SJCRH30 (cell line): ENCODE measurements around the gene BUB1. TPM values are rescaled to one million over a fixed set of nuclear protein-coding genes. Genes with fewer than 3 reads are reported as not detected.
"Not testable (repeated sequence)": the region's sequence is repeated elsewhere in the genome, so short reads cannot be mapped to it uniquely, and the experiment has no call there.

Experiments used
- DNase-seq, 2 experiments: peaks; one replicate each; pipeline ENCODE4 v3.0.0-alpha.2; 2015 to 2020
- H3K27ac ChIP-seq: fragments of 250-450 bp; sonication (Bioruptor Pico); 2 replicates; pipeline ENCODE4 v1.5.1; 2020; ENCODE audit warnings: mild to moderate bottlenecking, moderate library complexity
- H3K27me3 ChIP-seq: fragments of 250-450 bp; sonication (Bioruptor Pico); 2 replicates; pipeline ENCODE4 v1.5.1; 2020; ENCODE audit warnings: mild to moderate bottlenecking, moderate library complexity
- H3K36me3 ChIP-seq: fragments of 250-450 bp; sonication (Bioruptor Pico); 2 replicates; pipeline ENCODE4 v1.5.1; 2020; ENCODE audit warnings: mild to moderate bottlenecking, moderate library complexity
- H3K4me1 ChIP-seq: fragments of 250-450 bp; sonication (Bioruptor Pico); 2 replicates; pipeline ENCODE4 v1.5.1; 2020; ENCODE audit warnings: mild to moderate bottlenecking, moderate library complexity
- H3K4me3 ChIP-seq: fragments of 250-450 bp; sonication (Bioruptor Pico); 2 replicates; pipeline ENCODE4 v1.5.1; 2020; ENCODE audit warnings: mild to moderate bottlenecking, moderate library complexity
- H3K9me3 ChIP-seq: fragments of 250-450 bp; sonication (Bioruptor Pico); replicated peaks from 2 replicates; pipeline ENCODE4 v1.5.1; 2020; ENCODE audit warnings: mild to moderate bottlenecking, moderate library complexity
- total RNA-seq: library from RNA; depleted of rRNA; stranded (reverse); fragments of >200 nt; shearing (Covaris generic); gene quantifications from 2 replicates; pipeline ENCODE4 v1.2.3, GENCODE V29; 2014

The BUB1 gene
- total RNA-seq, 1 experiment from 2014 or later = 118 TPM

- no peak overlapping the region for H3K4me3 ChIP-seq
- no peaks in the 10 kb centered on the region for H3K4me1 ChIP-seq
- no peaks in the 10 kb centered on the region for H3K27me3 ChIP-seq
- H3K36me3 ChIP-seq = no peaks in the 10 kb centered on the region
- no peak for DNase-seq
- no peaks in the 10 kb centered on the region for H3K9me3 ChIP-seq
- no peak overlapping the region for H3K27ac ChIP-seq
Observed at GRCh38 chr2:110707386-110707965, 29.6 kb upstream of the BUB1 start.

- Histone ChIP-seq H3K36me3 (no peaks in the 10 kb centered on the region), H3K4me3 (no peak overlapping the region), H3K27ac (no peak overlapping the region), H3K27me3 (no peaks in the 10 kb centered on the region), H3K9me3 (no peaks in the 10 kb centered on the region), H3K4me1 (no peaks in the 10 kb centered on the region)
- no peak for DNase-seq
Observed at GRCh38 chr2:110702514-110703380, 24.9 kb upstream of the BUB1 start.

GRCh38 chr2:110698253-110698652, 20.4 kb upstream of the BUB1 start:
- not testable (repeated sequence) for H3K27ac ChIP-seq, DNase-seq

GRCh38 chr2:110695146-110695898, 17.5 kb upstream of the BUB1 start:
- H3K27me3 ChIP-seq, H3K4me3 ChIP-seq, H3K9me3 ChIP-seq, H3K27ac ChIP-seq, H3K36me3 ChIP-seq: not testable (repeated sequence)
- peaks cover 14% of the 10 kb centered on the region; the same call in 1 of the 2 replicates for H3K4me1 ChIP-seq
- DNase-seq = peak; percentile 14 to 43

More at GRCh38 chr2:110698253-110698652, 20.4 kb upstream of the BUB1 start:
- H3K27me3 ChIP-seq, H3K4me3 ChIP-seq, H3K9me3 ChIP-seq, H3K36me3 ChIP-seq: not testable (repeated sequence)
- H3K4me1 ChIP-seq = peaks cover 14% of the 10 kb centered on the region; the same call in 1 of the 2 replicates

- H3K27ac ChIP-seq = no peak overlapping the region
- peaks cover 6% of the 10 kb centered on the region for H3K9me3 ChIP-seq
- peaks cover 14% of the 10 kb centered on the region; the same call in 1 of the 2 replicates for H3K4me1 ChIP-seq
- H3K36me3 ChIP-seq = no peaks in the 10 kb centered on the region
- DNase-seq = no peak
- H3K27me3 ChIP-seq = 0 out of 2 replicates have a peak, but pooled peaks cover 3% of the 10 kb centered on the region
- H3K4me3 ChIP-seq = no peak overlapping the region
Observed at GRCh38 chr2:110691612-110692258, 13.9 kb upstream of the BUB1 start.

GRCh38 chr2:110690083-110690965, 12.5 kb upstream of the BUB1 start:
- peaks cover 6% of the 10 kb centered on the region for H3K9me3 ChIP-seq
- no peak overlapping the region for H3K4me3 ChIP-seq
- H3K4me1 ChIP-seq = peaks cover 14% of the 10 kb centered on the region; the same call in 1 of the 2 replicates
- H3K27ac ChIP-seq = no peak overlapping the region
- DNase-seq = no peak
- no peaks in the 10 kb centered on the region for H3K36me3 ChIP-seq
- H3K27me3 ChIP-seq = 0 out of 2 replicates have a peak, but pooled peaks cover 3% of the 10 kb centered on the region

GRCh38 chr2:110688594-110689091, 10.8 kb upstream of the BUB1 start:
- DNase-seq = no peak

GRCh38 chr2:110687775-110688484, 10.1 kb upstream of the BUB1 start:
- H3K36me3 ChIP-seq, H3K27ac ChIP-seq, H3K4me1 ChIP-seq, H3K27me3 ChIP-seq, DNase-seq, H3K4me3 ChIP-seq, H3K9me3 ChIP-seq: not testable (repeated sequence)

More at GRCh38 chr2:110688594-110689091, 10.8 kb upstream of the BUB1 start:
- Histone ChIP-seq H3K27ac (no peak overlapping the region), H3K4me1 (peaks cover under 1% of the 10 kb centered on the region; the same call in 1 of the 2 replicates), H3K9me3 (peaks cover 6% of the 10 kb centered on the region), H3K4me3 (no peak overlapping the region), H3K36me3 (no peaks in the 10 kb centered on the region), H3K27me3 (0 out of 2 replicates have a peak, but pooled peaks cover 3% of the 10 kb centered on the region)

- H3K27ac ChIP-seq = no peak overlapping the region
- DNase-seq = no peak
- H3K27me3 ChIP-seq = 0 out of 2 replicates have a peak, but pooled peaks cover 3% of the 10 kb centered on the region
Observed at GRCh38 chr2:110682872-110683271, 5.0 kb upstream of the BUB1 start.

GRCh38 chr2:110682267-110682666, 4.4 kb upstream of the BUB1 start:
- H3K27me3 ChIP-seq = 0 out of 2 replicates have a peak, but pooled peaks cover 3% of the 10 kb centered on the region
- H3K4me1 ChIP-seq = peaks cover 4% of the 10 kb centered on the region; the same call in 1 of the 2 replicates
- no peak for DNase-seq
- no peaks in the 10 kb centered on the region; the same call in 1 of the 2 replicates for H3K9me3 ChIP-seq
- no peaks in the 10 kb centered on the region for H3K36me3 ChIP-seq
- no peak overlapping the region for H3K27ac ChIP-seq
- no peak overlapping the region for H3K4me3 ChIP-seq

More at GRCh38 chr2:110682872-110683271, 5.0 kb upstream of the BUB1 start:
- Histone ChIP-seq H3K4me3 (no peak overlapping the region), H3K9me3 (peaks cover 6% of the 10 kb centered on the region), H3K36me3 (no peaks in the 10 kb centered on the region), H3K4me1 (peaks cover 4% of the 10 kb centered on the region; the same call in 1 of the 2 replicates)

- no peaks in the 10 kb centered on the region for H3K36me3 ChIP-seq
- DNase-seq = no peak
- no peak overlapping the region for H3K27ac ChIP-seq
- H3K4me1 ChIP-seq = peaks cover 4% of the 10 kb centered on the region; the same call in 1 of the 2 replicates
- H3K9me3 ChIP-seq = no peaks in the 10 kb centered on the region
- H3K4me3 ChIP-seq = no peak overlapping the region
- H3K27me3 ChIP-seq = 0 out of 2 replicates have a peak, but pooled peaks cover 3% of the 10 kb centered on the region
Observed at GRCh38 chr2:110680709-110681108, 2.8 kb upstream of the BUB1 start.

GRCh38 chr2:110679865-110680264, 2.0 kb upstream of the BUB1 start:
- H3K27ac ChIP-seq = no peak overlapping the region
- peaks cover 4% of the 10 kb centered on the region; the same call in 1 of the 2 replicates for H3K4me1 ChIP-seq
- H3K36me3 ChIP-seq = no peaks in the 10 kb centered on the region
- no peak overlapping the region for H3K4me3 ChIP-seq
- H3K27me3 ChIP-seq = 0 out of 2 replicates have a peak, but pooled peaks cover 3% of the 10 kb centered on the region
- H3K9me3 ChIP-seq = no peaks in the 10 kb centered on the region
- DNase-seq = no peak

GRCh38 chr2:110679337-110679707, 1.5 kb upstream of the BUB1 start:
- H3K9me3 ChIP-seq = no peaks in the 10 kb centered on the region
- H3K36me3 ChIP-seq = no peaks in the 10 kb centered on the region
- H3K4me1 ChIP-seq = peaks cover 4% of the 10 kb centered on the region; the same call in 1 of the 2 replicates
- no peaks in the 10 kb centered on the region for H3K27me3 ChIP-seq
- no peak overlapping the region; the same call in 1 of the 2 replicates for H3K4me3 ChIP-seq
- DNase-seq = no peak
- H3K27ac ChIP-seq = no peak overlapping the region
